HEK293 (cell line): Measurements from ENCODE around the gene FOXS1.

ENCODE experiments used
- CTCF ChIA-PET: fragments of 350-600 bp; formaldehyde crosslinking; extraction: SDS; loops from one replicate; lab custom pipeline; 2021; ENCODE audit warnings: antibody characterized with exemption; lab: Yijun Ruan, JAX
- POLR2A ChIA-PET: fragments of 300-600 bp; formaldehyde crosslinking; extraction: SDS; loops from one replicate; lab custom pipeline; 2020; ENCODE audit warnings: antibody characterized with exemption, inconsistent platforms; lab: Yijun Ruan, JAX
- H3K27ac ChIP-seq: fragments of 200-500 bp; sonication (Bioruptor generic); 2 replicates; pipeline ENCODE4 v1.5.1; 2014; ENCODE audit warnings: low read depth, low read length, control low read depth, inconsistent platforms; ENCODE audit errors: extremely low read depth
- H3K36me3 ChIP-seq, 2 experiments: fragments of 200-500 bp in 1 of 2; sonication (Bioruptor generic) in 1 of 2; 1 replicate in 1 of 2; 2 replicates in 1 of 2; pipeline ENCODE4 v1.5.1; 2014 to 2017; ENCODE audit warnings: inconsistent platforms in 2 of 2, low read length in 2 of 2; ENCODE audit not compliant: control insufficient read depth in 2 of 2, insufficient read depth in 1 of 2
- H3K4me1 ChIP-seq: fragments of 200-500 bp; sonication (Bioruptor generic); 2 replicates; pipeline ENCODE4 v1.5.1; 2014; ENCODE audit warnings: mild to moderate bottlenecking, low read length, inconsistent platforms; ENCODE audit not compliant: control insufficient read depth, insufficient read depth
- H3K4me3 ChIP-seq: 2 replicates; pipeline ENCODE4 v1.5.1; 2011; ENCODE audit warnings: low read depth, mild to moderate bottlenecking, control low read depth, low read length, moderate library complexity
- H3K9me3 ChIP-seq: fragments of 200-500 bp; sonication (Bioruptor generic); 2 replicates; pipeline ENCODE4 v1.5.1; 2014; ENCODE audit warnings: low read depth, low read length, inconsistent platforms; ENCODE audit not compliant: control insufficient read depth, insufficient read depth
- GLIS2 ChIP-seq: fragments of 450-650 bp; formaldehyde crosslinking; IDR thresholded peaks from 2 replicates; pipeline ENCODE4 v1.5.1; 2016; ENCODE audit warnings: missing biosample characterization, missing genetic modification characterization
- TCF7L2 ChIP-seq: IDR thresholded peaks from 2 replicates; pipeline ENCODE4 v1.6.1; 2011; ENCODE audit warnings: low read depth, mild to moderate bottlenecking, inconsistent platforms, low read length, moderate library complexity, borderline replicate concordance
- ZBTB21 ChIP-seq: fragments of 450-650 bp; formaldehyde crosslinking; IDR thresholded peaks from 2 replicates; pipeline ENCODE4 v1.5.1; 2017; ENCODE audit warnings: missing biosample characterization, missing genetic modification characterization
- ZBTB7A ChIP-seq: fragments of 450-650 bp; formaldehyde crosslinking; IDR thresholded peaks from 2 replicates; pipeline ENCODE4 v1.5.1; 2016; ENCODE audit warnings: low read depth, missing biosample characterization, missing genetic modification characterization
- ZNF155 ChIP-seq: fragments of 450-650 bp; formaldehyde crosslinking; IDR thresholded peaks from 2 replicates; pipeline ENCODE4 v1.5.1; 2016; ENCODE audit warnings: missing biosample characterization, missing genetic modification characterization
- ZNF2 ChIP-seq: fragments of 450-650 bp; formaldehyde crosslinking; IDR thresholded peaks from 2 replicates; pipeline ENCODE4 v1.5.1; 2016; ENCODE audit warnings: missing biosample characterization, missing genetic modification characterization
- ZNF248 ChIP-seq: fragments of 450-650 bp; formaldehyde crosslinking; IDR thresholded peaks from 2 replicates; pipeline ENCODE4 v1.5.1; 2017; ENCODE audit warnings: missing biosample characterization, missing genetic modification characterization
- ZNF274 ChIP-seq, 2 experiments: fragments of 200-500 bp in 1 of 2; fragments of 450-650 bp in 1 of 2; sonication (Bioruptor generic) in 1 of 2; formaldehyde crosslinking in 1 of 2; IDR thresholded peaks; 2 replicates each; pipeline versions ENCODE4 v1.5.1 to v1.6.1; 2014 to 2016; ENCODE audit warnings: borderline replicate concordance in 1 of 2, inconsistent platforms in 1 of 2, low read length in 1 of 2, missing biosample characterization in 1 of 2, missing genetic modification characterization in 1 of 2
- ZNF366 ChIP-seq: fragments of 450-650 bp; formaldehyde crosslinking; conservative IDR thresholded peaks from 2 replicates; pipeline ENCODE4 v1.5.1; 2016; ENCODE audit warnings: missing biosample characterization, missing genetic modification characterization
- ZNF423 ChIP-seq: fragments of 450-650 bp; formaldehyde crosslinking; IDR thresholded peaks from 2 replicates; pipeline ENCODE4 v1.5.1; 2016; ENCODE audit warnings: missing biosample characterization, missing genetic modification characterization
- ZNF558 ChIP-seq: fragments of 450-650 bp; formaldehyde crosslinking; IDR thresholded peaks from 2 replicates; pipeline ENCODE4 v1.5.1; 2016; ENCODE audit warnings: missing biosample characterization, missing genetic modification characterization
- ZNF561 ChIP-seq: fragments of 450-650 bp; IDR thresholded peaks from 2 replicates; pipeline ENCODE4 v1.5.1; 2018; ENCODE audit warnings: missing biosample characterization, missing genetic modification characterization, borderline replicate concordance
- ZNF660 ChIP-seq: fragments of 450-650 bp; IDR thresholded peaks from 2 replicates; pipeline ENCODE4 v1.5.1; 2018; ENCODE audit warnings: missing biosample characterization, mild to moderate bottlenecking, missing genetic modification characterization
- ZNF792 ChIP-seq: fragments of 450-650 bp; formaldehyde crosslinking; IDR thresholded peaks from 2 replicates; pipeline ENCODE4 v1.5.1; 2016; ENCODE audit warnings: missing biosample characterization, missing genetic modification characterization
- ZXDB ChIP-seq: fragments of 450-650 bp; formaldehyde crosslinking; IDR thresholded peaks from 2 replicates; pipeline ENCODE4 v1.5.1; 2016; ENCODE audit warnings: missing biosample characterization, missing genetic modification characterization
- TF ChIP-seq, protein P1 (sequence below): fragments of 450-650 bp; formaldehyde crosslinking; IDR thresholded peaks from 2 replicates; pipeline ENCODE4 v1.5.1; 2016; ENCODE audit warnings: missing biosample characterization, missing genetic modification characterization
- TF ChIP-seq, protein P2 (sequence below): fragments of 450-650 bp; formaldehyde crosslinking; IDR thresholded peaks from 2 replicates; pipeline ENCODE4 v1.5.1; 2017; ENCODE audit warnings: missing biosample characterization, missing genetic modification characterization
- TF ChIP-seq, protein P3 (sequence below): fragments of 450-650 bp; formaldehyde crosslinking; IDR thresholded peaks from 2 replicates; pipeline ENCODE4 v1.5.1; 2017; ENCODE audit warnings: missing biosample characterization, mild to moderate bottlenecking, missing genetic modification characterization, moderate library complexity
- TF ChIP-seq, protein P4 (sequence below): fragments of 450-650 bp; formaldehyde crosslinking; IDR thresholded peaks from 2 replicates; pipeline ENCODE4 v1.5.1; 2016; ENCODE audit warnings: missing biosample characterization, missing genetic modification characterization
- TF ChIP-seq, protein P5 (sequence below): fragments of 450-650 bp; formaldehyde crosslinking; IDR thresholded peaks from 2 replicates; pipeline ENCODE4 v1.5.1; 2017; ENCODE audit warnings: missing biosample characterization, missing genetic modification characterization

Gene FOXS1

DNA sequence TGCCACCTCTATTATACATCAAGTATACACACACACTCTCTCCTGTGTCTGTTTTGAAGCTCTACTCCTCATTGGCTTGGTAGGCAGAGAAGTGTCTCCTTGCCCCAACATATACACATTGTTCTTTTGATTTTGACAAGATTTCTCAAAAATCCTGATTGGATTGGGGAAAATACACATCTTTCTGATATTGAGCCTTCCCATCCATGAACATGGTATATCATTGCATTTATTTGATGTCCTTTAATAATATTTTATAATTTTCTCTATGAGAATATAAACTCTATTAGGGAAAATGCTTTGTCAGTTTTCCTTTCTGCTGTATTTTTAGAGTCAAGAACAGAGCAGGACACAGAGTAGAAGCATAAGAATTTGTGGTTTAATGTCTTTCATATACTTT is 32.3 kb upstream of the FOXS1 start:
- CTCF ChIA-PET: interaction anchor here (0.8 kb wide), 1 partner anchor 30 kb away, joined by 5 read pairs; no protein-coding TSS in a partner anchor
- Histone ChIP-seq H3K36me3 (no peaks in the 10 kb centered on the region), H3K4me1 (no peaks in the 10 kb centered on the region), H3K4me3 (no peak overlapping the region), H3K27ac (no peak overlapping the region), H3K9me3 (no peaks in the 10 kb centered on the region)
- POLR2A ChIA-PET: no interaction called here
- TF ChIP-seq ZNF558 (peak; percentile 57; the same call in 1 of the 2 replicates), ZNF366 (tag by site-specific recombination) (no peak), ZNF248 (tag by site-specific recombination) (peak; percentile 96)

DNA sequence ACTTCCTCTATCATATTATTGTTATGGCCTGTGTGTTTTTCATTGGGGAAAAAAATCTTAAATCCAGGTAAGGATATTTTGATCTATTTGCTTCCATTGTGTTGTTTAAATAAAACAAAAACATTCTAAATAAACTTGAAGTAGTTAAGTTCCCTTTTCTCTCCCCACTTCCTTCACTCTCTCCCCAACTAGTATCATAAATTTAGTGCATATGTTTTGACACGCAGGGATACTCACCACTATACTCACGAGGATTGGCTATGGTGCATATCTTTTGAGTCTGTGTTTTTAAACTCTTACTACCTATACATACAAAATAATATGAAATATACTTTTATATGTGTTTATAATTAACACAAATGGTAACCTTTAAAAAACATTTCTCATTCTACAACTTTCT is 30.3 kb upstream of the FOXS1 start:
- TF ChIP-seq TCF7L2: no peak
- TF ChIP-seq ZBTB7A (tag by site-specific recombination): no peak
- TF ChIP-seq, protein P1, sequence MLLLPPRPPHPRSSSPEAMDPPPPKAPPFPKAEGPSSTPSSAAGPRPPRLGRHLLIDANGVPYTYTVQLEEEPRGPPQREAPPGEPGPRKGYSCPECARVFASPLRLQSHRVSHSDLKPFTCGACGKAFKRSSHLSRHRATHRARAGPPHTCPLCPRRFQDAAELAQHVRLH (tag by site-specific recombination): no peak
- no peak for TF ChIP-seq ZXDB (tag by site-specific recombination)
- no peak for TF ChIP-seq ZNF561 (tag by site-specific recombination)
- TF ChIP-seq ZBTB21 (tag by site-specific recombination): no peak
- no peak for TF ChIP-seq ZNF274 (IDR thresholded peaks at IDR 0.05; ENCODE audit: low read length)
- TF ChIP-seq ZNF274 (tag by site-specific recombination; IDR thresholded peaks at IDR 0.05; ENCODE audit: borderline replicate concordance): no peak
- TF ChIP-seq, protein P2, sequence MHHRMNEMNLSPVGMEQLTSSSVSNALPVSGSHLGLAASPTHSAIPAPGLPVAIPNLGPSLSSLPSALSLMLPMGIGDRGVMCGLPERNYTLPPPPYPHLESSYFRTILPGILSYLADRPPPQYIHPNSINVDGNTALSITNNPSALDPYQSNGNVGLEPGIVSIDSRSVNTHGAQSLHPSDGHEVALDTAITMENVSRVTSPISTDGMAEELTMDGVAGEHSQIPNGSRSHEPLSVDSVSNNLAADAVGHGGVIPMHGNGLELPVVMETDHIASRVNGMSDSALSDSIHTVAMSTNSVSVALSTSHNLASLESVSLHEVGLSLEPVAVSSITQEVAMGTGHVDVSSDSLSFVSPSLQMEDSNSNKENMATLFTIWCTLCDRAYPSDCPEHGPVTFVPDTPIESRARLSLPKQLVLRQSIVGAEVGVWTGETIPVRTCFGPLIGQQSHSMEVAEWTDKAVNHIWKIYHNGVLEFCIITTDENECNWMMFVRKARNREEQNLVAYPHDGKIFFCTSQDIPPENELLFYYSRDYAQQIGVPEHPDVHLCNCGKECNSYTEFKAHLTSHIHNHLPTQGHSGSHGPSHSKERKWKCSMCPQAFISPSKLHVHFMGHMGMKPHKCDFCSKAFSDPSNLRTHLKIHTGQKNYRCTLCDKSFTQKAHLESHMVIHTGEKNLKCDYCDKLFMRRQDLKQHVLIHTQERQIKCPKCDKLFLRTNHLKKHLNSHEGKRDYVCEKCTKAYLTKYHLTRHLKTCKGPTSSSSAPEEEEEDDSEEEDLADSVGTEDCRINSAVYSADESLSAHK: no peak
- TF ChIP-seq ZNF792 (tag by site-specific recombination): no peak
- no peak for TF ChIP-seq ZNF660 (tag by site-specific recombination)
- TF ChIP-seq ZNF155: no peak
- TF ChIP-seq GLIS2 (tag by site-specific recombination): no peak
- no peak for TF ChIP-seq ZNF2 (tag by site-specific recombination)
- TF ChIP-seq, protein P3, sequence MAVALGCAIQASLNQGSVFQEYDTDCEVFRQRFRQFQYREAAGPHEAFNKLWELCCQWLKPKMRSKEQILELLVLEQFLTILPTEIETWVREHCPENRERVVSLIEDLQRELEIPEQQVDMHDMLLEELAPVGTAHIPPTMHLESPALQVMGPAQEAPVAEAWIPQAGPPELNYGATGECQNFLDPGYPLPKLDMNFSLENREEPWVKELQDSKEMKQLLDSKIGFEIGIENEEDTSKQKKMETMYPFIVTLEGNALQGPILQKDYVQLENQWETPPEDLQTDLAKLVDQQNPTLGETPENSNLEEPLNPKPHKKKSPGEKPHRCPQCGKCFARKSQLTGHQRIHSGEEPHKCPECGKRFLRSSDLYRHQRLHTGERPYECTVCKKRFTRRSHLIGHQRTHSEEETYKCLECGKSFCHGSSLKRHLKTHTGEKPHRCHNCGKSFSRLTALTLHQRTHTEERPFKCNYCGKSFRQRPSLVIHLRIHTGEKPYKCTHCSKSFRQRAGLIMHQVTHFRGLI (tag by site-specific recombination): no peak
- TF ChIP-seq, protein P4, sequence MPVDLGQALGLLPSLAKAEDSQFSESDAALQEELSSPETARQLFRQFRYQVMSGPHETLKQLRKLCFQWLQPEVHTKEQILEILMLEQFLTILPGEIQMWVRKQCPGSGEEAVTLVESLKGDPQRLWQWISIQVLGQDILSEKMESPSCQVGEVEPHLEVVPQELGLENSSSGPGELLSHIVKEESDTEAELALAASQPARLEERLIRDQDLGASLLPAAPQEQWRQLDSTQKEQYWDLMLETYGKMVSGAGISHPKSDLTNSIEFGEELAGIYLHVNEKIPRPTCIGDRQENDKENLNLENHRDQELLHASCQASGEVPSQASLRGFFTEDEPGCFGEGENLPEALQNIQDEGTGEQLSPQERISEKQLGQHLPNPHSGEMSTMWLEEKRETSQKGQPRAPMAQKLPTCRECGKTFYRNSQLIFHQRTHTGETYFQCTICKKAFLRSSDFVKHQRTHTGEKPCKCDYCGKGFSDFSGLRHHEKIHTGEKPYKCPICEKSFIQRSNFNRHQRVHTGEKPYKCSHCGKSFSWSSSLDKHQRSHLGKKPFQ (tag by site-specific recombination): no peak
- TF ChIP-seq, protein P5, sequence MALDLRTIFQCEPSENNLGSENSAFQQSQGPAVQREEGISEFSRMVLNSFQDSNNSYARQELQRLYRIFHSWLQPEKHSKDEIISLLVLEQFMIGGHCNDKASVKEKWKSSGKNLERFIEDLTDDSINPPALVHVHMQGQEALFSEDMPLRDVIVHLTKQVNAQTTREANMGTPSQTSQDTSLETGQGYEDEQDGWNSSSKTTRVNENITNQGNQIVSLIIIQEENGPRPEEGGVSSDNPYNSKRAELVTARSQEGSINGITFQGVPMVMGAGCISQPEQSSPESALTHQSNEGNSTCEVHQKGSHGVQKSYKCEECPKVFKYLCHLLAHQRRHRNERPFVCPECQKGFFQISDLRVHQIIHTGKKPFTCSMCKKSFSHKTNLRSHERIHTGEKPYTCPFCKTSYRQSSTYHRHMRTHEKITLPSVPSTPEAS (tag by site-specific recombination): no peak
- no peak for TF ChIP-seq ZNF423
- Histone ChIP-seq H3K27ac (no peak overlapping the region), H3K4me3 (no peak overlapping the region), H3K36me3 (no peaks in the 10 kb centered on the region), H3K9me3 (no peaks in the 10 kb centered on the region), H3K4me1 (no peaks in the 10 kb centered on the region)
- ChIA-PET POLR2A (no interaction called here), CTCF (no interaction called here)
